NCI-H82 (cell line): ENCODE results near the gene IFIT1B.
"Not testable (repeated sequence)": the region's sequence is repeated elsewhere in the genome, so short reads cannot be mapped to it uniquely, and the experiment has no call there.

Experiments used
- DNase-seq: peaks from one replicate; lab custom pipeline; 2025; lab: John Stamatoyannopoulos, UW

Gene IFIT1B

GRCh38 chr10:89382757-89383156 lies 4.9 kb downstream of the IFIT1B start:
- no peak for DNase-seq

GRCh38 chr10:89384474-89385340 lies 6.9 kb downstream of the IFIT1B start:
- DNase-seq, result no peak

GRCh38 chr10:89388806-89389205 lies 10.9 kb downstream of the IFIT1B start:
- DNase-seq, result no peak

- DNase-seq, result peak; percentile 3
Observed at GRCh38 chr10:89389254-89389653, 11.4 kb downstream of the IFIT1B start.

GRCh38 chr10:89390476-89391225 lies 12.8 kb downstream of the IFIT1B start:
- DNase-seq, result no peak

- not testable (repeated sequence) for DNase-seq
Observed at GRCh38 chr10:89391226-89391576, 13.3 kb downstream of the IFIT1B start.

- peak; percentile 8 for DNase-seq
Observed at GRCh38 chr10:89391907-89392756, 14.3 kb downstream of the IFIT1B start, which contains the start of gene IFIT1. IFIT1 (plus strand) TSS chr10:89392623; CDS start chr10:89392713, 90 bp downstream.

- peak; percentile 16 for DNase-seq
Observed at GRCh38 chr10:89392974-89393373, 15.1 kb downstream of the IFIT1B start.

- DNase-seq, result no peak
Observed at GRCh38 chr10:89393898-89394297, 16.0 kb downstream of the IFIT1B start.

GRCh38 chr10:89395141-89395540 lies 17.3 kb downstream of the IFIT1B start:
- no peak for DNase-seq

- no peak for DNase-seq
Observed at GRCh38 chr10:89398003-89398749, 20.3 kb downstream of the IFIT1B start.

- DNase-seq, result no peak
Observed at GRCh38 chr10:89399956-89400355, 22.1 kb downstream of the IFIT1B start.

- DNase-seq, result no peak
Observed at GRCh38 chr10:89403043-89403442, 25.2 kb downstream of the IFIT1B start.

- DNase-seq, result no peak
Observed at GRCh38 chr10:89404104-89405047, 26.5 kb downstream of the IFIT1B start.

- DNase-seq, result not testable (repeated sequence)
Observed at GRCh38 chr10:89406178-89406577, 28.3 kb downstream of the IFIT1B start.

GRCh38 chr10:89407792-89408191 lies 29.9 kb downstream of the IFIT1B start:
- DNase-seq, result not testable (repeated sequence)

- not testable (repeated sequence) for DNase-seq
Observed at GRCh38 chr10:89409282-89409681, 31.4 kb downstream of the IFIT1B start.

GRCh38 chr10:89410551-89410950 lies 32.7 kb downstream of the IFIT1B start:
- not testable (repeated sequence) for DNase-seq

- not testable (repeated sequence) for DNase-seq
Observed at GRCh38 chr10:89411135-89411534, 33.3 kb downstream of the IFIT1B start.

- not testable (repeated sequence) for DNase-seq
Observed at GRCh38 chr10:89412276-89412675, 34.4 kb downstream of the IFIT1B start.
